DOHH2 (cell line): ENCODE results near the gene GTF2F2.

Source experiments
- EZH2phosphoT487 ChIP-seq: fragments of 200-600 bp; sonication (generic); IDR thresholded peaks from 2 replicates; pipeline ENCODE4 v1.6.1; 2017; ENCODE audit warnings: borderline replicate concordance, mild to moderate bottlenecking, antibody characterized with exemption, low read length, moderate library complexity, mixed read lengths
- TF ChIP-seq, protein P1 (sequence below): fragments of 200-600 bp; sonication (generic); IDR thresholded peaks from one replicate; pipeline ENCODE4 v1.5.1; 2014; ENCODE audit warnings: antibody characterized with exemption, mild to moderate bottlenecking, low read depth, low read length; ENCODE audit not compliant: poor library complexity, severe bottlenecking

DNA sequence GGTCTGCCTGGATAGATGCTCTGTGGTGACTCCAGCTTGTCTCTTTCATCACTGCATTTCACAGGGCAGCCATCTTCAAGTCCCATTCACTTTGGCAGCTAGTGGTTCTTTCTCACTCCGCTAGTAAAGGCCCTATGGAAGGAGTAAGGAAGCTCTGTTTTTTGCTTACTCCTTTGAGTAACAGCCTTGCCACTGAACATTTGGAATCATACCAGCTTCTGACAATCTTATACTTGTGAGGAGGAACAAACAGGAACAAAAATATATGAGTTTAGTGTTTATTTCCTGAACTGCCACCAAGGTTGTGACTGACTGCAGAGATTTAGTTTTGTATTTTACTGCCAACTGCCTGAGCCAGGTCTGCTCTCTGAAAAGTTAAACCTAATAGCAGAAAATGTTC, 41.9 kb downstream of the GTF2F2 start:
- TF ChIP-seq, protein P1, sequence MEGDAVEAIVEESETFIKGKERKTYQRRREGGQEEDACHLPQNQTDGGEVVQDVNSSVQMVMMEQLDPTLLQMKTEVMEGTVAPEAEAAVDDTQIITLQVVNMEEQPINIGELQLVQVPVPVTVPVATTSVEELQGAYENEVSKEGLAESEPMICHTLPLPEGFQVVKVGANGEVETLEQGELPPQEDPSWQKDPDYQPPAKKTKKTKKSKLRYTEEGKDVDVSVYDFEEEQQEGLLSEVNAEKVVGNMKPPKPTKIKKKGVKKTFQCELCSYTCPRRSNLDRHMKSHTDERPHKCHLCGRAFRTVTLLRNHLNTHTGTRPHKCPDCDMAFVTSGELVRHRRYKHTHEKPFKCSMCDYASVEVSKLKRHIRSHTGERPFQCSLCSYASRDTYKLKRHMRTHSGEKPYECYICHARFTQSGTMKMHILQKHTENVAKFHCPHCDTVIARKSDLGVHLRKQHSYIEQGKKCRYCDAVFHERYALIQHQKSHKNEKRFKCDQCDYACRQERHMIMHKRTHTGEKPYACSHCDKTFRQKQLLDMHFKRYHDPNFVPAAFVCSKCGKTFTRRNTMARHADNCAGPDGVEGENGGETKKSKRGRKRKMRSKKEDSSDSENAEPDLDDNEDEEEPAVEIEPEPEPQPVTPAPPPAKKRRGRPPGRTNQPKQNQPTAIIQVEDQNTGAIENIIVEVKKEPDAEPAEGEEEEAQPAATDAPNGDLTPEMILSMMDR = no peak
- TF ChIP-seq EZH2phosphoT487 = no peak
